ENCODE measurements around the gene SLC27A2. TPM values are rescaled to one million over a fixed set of nuclear protein-coding genes. Genes with fewer than 3 reads are reported as not detected.
A peak's percentile ranks its signal among the peaks of the same experiment; 100 is the strongest.

SLC27A2 gene
- total RNA-seq, 1 experiment from 2014 or later = 0.03 TPM

DNA sequence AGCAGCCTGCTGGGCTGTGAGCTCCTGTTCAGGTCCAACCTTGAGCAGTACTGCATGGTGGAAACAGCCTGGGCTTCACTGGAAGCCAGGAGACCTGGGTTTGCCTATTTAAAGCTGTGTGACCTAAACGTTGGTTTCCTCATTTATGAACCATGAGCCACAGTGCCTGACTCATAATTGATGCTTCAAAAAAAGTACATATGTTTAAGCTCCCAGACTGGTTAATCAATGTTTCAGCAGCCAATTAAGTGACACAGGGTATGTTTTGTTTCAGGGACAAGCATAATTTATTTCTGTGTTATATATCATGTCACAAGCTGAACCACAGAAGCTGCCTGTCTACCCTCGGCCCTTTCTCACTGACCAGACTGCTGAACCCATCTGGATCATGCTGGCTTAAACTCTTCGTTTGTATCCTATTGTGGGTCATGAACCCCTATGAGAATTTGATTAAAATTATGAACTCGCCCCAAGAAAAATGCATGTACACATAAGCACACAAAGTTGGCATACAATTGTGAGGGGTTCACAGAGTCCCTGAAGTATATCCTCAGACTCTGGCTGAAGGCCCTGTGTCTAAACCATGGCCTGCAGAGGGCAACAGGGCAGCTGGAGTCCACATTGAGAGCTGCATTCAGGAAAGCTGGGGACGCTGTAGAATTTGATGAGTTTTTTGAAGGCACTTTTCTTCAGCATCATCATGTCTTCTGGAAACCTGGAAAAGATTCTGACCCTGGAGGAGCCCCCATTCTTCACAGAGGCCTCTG, 59.9 kb downstream of the SLC27A2 start:
- no peaks in the 10 kb centered on the region for H3K9me3 ChIP-seq
- H3K4me3 ChIP-seq = no peak overlapping the region
- no peaks in the 10 kb centered on the region for H3K27me3 ChIP-seq
- peak; percentile 28 for DNase-seq
- H3K36me3 ChIP-seq = no peaks in the 10 kb centered on the region

DNA sequence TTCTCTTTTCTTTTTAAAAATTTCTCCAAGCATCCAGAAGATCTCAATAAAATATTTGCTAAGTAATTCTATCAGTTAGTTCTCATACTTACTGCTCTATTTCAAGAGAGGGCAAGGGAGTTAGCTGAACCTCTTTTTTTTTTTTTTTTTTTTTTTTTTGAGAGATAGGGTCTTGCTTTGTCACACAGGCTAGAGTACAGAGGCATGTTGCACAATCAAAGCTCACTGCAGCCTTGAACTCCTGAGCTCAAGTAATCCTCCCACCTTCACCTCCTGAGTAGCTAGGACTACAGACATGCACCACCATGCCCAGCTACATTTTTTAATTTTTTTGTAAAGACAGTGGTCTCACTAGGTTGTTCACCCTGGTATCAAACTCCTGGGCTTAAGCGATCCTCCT, 62.2 kb downstream of the SLC27A2 start:
- H3K27me3 ChIP-seq = no peaks in the 10 kb centered on the region
- H3K36me3 ChIP-seq = no peaks in the 10 kb centered on the region
- DNase-seq = no peak
- H3K4me3 ChIP-seq = no peak overlapping the region
- no peaks in the 10 kb centered on the region for H3K9me3 ChIP-seq

DNA sequence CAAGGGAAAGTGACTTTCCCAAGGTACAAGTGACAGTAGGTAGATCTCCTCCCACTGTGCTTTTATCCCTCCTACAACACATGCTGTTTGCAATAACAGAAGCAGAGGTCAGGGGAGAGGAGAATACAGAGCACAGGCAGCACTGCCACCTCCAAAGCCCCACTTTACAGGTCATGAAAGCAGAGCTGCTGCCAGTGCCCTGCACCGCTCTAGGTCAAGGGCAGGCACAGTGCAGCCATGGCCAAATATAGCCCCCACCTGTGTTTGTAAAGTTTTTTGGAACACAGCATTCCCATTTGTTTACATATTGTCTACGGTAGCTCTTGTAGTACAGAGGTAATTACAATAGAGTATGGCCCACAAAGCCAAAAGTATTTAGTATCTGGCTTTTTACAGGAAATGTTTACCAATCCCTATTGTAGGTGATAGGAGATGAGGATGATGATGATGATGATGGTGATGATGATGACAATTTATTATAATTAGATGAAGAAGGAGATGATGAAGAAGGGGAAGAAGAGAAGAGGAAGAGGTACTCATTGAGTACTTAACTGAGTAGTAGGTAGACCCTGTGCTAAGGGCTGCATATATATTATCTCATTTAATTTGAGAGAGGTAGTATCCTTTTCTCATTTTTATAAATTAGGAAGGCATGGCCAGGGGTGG, 63.1 kb downstream of the SLC27A2 start:
- DNase-seq = no peak

DNA sequence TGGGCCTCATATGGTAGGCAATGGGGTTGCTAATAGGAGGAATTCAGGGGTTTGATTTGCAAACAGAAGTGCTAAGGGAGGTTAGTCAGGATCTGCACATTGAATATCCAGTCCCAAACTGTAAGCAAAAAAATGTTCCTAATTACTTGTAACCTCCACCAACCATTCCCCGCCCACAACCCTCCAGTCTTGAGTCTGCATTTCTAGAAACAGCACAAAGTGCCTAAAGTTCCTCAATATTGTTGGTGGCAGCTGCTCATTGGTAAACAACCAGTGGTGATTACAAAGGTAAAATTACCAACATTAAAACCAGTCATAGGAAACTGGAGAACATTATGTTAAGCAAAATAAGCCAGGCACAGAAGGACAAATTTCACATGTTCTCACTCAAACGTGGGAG, 64.6 kb downstream of the SLC27A2 start:
- no peaks in the 10 kb centered on the region for H3K36me3 ChIP-seq
- H3K9me3 ChIP-seq = no peaks in the 10 kb centered on the region
- H3K4me3 ChIP-seq = no peak overlapping the region
- no peak for DNase-seq
- H3K27me3 ChIP-seq = no peaks in the 10 kb centered on the region

More for the DNA sequence above, 63.1 kb downstream of the SLC27A2 start:
- H3K9me3 ChIP-seq = no peaks in the 10 kb centered on the region
- no peak overlapping the region for H3K4me3 ChIP-seq
- no peaks in the 10 kb centered on the region for H3K27me3 ChIP-seq
- no peaks in the 10 kb centered on the region for H3K36me3 ChIP-seq

DNA sequence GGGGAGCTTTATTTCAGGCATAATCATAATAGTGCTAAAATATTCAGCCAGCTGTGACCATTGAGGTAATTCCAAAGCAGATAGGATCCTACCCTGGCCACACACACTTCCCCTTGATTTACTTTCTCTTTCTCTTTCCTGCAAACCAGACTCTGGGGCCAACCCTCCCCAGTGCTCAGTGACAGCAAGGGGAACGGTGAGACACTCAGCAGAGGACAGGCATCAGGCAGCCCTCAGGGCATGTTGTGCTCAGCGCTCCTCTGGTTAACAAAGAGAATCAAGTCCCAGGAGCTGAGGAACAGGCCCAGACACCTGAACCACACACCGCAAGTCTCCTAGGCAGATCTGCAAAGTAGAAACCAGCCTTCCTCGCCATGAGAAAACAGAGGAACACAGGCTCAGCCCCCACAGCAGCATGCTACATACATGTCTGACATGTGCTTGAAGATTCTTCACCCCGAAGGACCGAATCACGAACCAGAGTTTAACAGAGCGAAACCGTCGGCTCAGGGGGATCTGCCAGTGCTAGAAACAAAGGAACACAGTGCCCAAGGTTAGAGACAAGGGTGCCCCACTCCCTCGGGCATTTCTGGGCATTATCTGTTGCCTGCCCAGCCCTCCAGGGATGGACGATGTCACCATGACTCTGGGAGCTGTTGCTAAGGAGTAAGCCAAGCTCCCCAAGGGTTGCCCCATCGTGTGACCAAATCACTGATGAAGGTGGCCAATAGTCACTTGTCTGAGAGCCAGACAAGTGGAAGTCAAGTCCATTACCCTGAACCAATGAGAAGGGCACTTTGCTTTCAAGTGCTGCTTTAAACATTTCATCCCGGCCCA, 66.0 kb downstream of the SLC27A2 start:
- Histone ChIP-seq H3K9me3 (no peaks in the 10 kb centered on the region), H3K4me3 (no peak overlapping the region), H3K27me3 (no peaks in the 10 kb centered on the region), H3K36me3 (no peaks in the 10 kb centered on the region)
- DNase-seq = no peak

DNA sequence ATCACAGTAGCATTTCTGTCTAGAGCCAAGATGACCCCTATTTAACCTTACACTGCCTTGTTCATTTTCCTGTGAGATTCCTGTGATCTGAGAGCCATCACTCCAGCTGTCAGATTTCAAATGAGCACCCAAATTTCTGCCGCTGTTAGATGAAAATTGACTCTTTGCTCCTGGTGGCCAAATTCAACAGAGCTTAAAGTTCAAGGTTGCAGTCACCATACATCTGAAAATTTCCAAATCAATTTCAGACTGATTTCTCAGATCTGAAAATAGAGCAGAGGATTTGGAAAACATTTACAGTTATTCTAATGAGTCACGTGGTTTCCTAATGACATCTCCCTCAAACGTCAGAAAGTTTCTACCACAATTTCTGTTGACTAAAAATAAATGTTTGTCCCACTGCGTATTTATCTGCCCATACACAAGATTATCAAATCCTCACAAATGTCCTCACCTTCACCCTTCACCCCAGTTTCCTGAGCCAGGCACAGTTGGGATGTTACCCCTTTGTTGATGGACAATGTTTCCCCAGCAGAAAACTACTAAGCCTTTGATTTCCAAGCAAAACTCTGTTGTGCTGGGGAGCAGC, 67.1 kb downstream of the SLC27A2 start:
- no peaks in the 10 kb centered on the region for H3K9me3 ChIP-seq
- H3K4me3 ChIP-seq = no peak overlapping the region
- no peaks in the 10 kb centered on the region for H3K27me3 ChIP-seq
- no peak for DNase-seq
- H3K36me3 ChIP-seq = no peaks in the 10 kb centered on the region

DNA sequence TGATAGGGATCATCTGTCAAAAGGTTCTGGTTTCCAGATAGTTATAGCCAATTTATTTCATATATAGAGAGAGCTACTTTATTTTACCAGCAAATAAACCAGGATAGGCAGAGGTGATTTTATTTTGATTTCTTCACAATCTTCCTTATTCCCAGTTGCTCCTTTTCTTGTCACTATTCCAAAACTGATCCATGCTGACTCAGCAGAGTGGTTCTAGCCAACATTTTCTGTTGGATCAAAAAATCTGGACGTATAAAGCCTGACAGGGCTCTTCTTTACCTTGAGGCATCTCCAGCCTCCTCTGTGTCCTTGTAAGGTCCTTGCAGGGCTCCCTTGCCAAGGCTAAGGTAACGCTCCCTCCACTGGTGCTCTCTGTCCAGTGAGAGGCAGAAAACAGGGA, 67.7 kb downstream of the SLC27A2 start:
- Histone ChIP-seq H3K9me3 (no peaks in the 10 kb centered on the region), H3K4me3 (no peak overlapping the region), H3K36me3 (no peaks in the 10 kb centered on the region), H3K27me3 (no peaks in the 10 kb centered on the region)
- no peak for DNase-seq

DNA sequence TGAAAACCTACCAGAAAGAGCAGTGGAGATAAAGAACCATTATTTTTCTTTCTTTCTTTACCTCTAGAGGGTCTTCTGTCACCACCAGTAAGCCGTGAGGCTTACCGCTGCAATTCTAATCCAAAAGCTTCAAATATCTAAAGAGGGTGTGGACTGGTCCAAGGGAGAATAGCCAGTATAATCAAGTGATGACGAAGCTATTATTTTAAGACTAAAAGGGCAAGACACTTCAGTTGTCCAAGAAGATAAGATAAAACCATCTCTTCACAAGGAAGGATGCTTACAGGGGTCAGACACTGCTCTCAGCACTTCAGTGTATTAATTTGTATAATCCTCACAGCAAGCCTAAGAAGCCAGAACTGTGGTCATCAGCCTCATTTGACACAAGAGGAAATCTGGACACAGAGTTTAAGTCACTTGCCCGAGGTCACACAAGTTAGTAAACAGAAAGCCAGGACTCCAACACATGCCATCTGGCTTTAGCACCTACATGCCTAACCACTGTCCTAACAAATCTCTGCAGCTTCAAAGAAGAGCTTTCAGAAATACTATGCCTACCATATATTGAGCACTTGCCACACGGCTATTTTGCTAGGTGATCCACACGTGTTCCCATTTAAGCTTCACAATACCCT, 68.9 kb downstream of the SLC27A2 start:
- DNase-seq = no peak
- H3K4me3 ChIP-seq = no peak overlapping the region
- no peaks in the 10 kb centered on the region for H3K27me3 ChIP-seq
- H3K9me3 ChIP-seq = no peaks in the 10 kb centered on the region
- H3K36me3 ChIP-seq = no peaks in the 10 kb centered on the region

DNA sequence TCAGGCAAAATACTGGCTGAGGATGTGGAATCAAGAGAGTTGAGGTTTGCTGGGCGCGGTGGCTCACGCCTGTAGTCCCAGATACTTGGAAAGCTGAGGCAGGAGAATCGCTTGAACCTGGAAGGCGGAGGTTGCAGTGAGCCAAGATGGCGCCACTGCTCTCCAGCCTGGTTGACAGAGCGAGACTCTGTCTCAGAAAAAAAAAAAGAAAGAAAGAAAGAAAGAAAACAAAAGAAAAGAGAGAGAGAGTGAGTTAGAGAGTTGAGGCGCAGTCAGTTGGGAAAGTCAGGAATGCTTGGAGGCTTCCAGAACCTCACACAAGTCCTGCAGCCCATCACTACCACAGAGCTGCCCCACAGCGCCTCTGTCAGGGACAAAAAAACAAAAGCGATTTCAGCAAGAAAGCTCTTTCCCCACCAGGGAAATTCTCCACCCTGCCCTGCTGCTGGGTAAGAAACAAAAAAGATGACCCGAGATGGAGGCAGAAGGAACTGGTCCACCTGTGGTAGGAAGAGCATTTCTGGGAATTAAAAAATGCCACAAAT, 69.7 kb downstream of the SLC27A2 start:
- H3K9me3 ChIP-seq = peaks cover 2% of the 10 kb centered on the region; the same call in 1 of the 2 replicates

DNA sequence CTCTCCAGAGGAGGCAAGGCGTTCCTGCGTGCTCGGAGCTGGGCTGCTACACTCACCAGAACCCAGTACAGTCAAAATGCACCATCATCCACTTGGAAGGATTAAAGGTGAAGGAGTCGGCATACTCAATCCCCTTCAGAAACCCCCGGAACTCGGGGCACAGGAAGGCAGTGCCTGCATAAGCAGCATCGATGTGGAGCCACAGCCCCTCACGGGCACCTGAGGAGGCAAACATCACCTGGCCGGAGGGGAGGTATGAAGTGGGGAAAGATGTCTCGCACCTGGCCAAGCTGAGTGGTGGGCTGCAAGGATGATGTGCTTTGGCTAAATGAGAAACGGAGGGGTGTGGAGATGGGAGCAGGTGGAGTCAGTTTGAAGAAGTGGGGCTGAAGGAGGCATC, 70.6 kb downstream of the SLC27A2 start:
- H3K4me3 ChIP-seq = no peak overlapping the region
- no peak for DNase-seq
- no peaks in the 10 kb centered on the region for H3K27me3 ChIP-seq
- no peaks in the 10 kb centered on the region for H3K36me3 ChIP-seq
- H3K9me3 ChIP-seq = peaks cover 2% of the 10 kb centered on the region; the same call in 1 of the 2 replicates

More for the DNA sequence above, 69.7 kb downstream of the SLC27A2 start:
- H3K27me3 ChIP-seq = no peaks in the 10 kb centered on the region
- no peaks in the 10 kb centered on the region for H3K36me3 ChIP-seq
- no peak overlapping the region for H3K4me3 ChIP-seq
- no peak for DNase-seq

DNA sequence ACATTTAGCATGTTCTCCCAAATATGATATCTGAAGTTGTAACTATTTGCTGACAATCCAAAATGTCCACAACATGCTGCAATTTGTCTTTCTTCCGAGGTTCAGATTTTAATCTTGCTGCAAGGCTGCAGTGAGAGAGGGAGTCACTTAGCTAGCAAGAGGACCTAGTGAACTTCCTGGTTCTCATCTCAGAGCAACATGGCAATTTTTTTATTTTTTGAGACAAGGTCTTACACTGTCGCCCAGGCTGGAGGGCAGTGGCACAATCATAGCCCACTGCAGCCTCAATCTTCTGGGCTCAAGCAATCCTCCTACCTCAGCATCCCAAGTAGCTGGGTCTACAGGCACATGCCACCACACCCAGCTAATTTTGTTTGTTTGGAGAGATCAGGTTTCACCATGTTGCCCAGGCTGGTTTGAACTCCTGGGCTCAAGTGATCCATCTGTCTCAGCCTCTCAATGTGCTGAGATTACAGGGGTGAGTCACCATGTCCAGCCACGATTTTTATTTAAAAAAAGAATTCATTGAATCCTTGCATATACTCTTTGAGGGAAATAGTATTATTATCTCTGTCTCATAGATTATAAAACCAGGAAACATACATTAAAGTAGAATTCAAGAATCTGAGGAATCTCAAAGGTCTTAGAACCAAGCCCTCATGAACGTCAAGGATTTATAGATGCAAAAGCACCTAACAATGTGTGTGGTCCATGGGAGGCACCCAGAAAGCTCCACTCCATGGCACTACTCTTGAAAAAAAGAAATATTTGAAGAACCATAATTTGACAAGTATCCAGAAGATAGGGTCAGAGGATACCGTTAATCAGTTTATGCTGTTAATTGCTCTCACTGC, 74.4 kb downstream of the SLC27A2 start:
- H3K4me3 ChIP-seq = no peak overlapping the region
- H3K36me3 ChIP-seq = no peaks in the 10 kb centered on the region
- peak; percentile 83 for DNase-seq
- H3K27me3 ChIP-seq = no peaks in the 10 kb centered on the region
- H3K9me3 ChIP-seq = peaks cover 2% of the 10 kb centered on the region; the same call in 1 of the 2 replicates

DNA sequence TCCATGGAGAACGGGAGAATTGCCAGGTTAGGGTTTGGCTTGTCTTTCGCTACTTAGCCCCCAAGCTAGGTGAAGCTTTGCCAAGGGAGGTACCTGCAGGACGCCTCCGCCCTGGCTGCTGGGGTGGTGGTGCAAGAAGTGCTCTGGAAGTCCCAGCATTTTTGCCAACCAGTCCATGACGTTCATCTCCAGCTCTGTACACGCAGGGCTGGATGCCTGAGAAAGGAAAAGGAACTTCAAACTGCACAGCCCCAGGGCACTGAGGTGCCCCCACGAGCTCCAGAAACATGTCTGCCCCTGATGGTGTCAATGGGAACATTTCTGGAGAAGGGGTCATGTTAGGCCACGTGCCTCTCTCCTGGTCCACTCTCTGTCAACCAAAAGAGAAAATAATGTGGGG, 75.3 kb downstream of the SLC27A2 start:
- H3K9me3 ChIP-seq = peaks cover 2% of the 10 kb centered on the region; the same call in 1 of the 2 replicates
- H3K27me3 ChIP-seq = no peaks in the 10 kb centered on the region
- no peaks in the 10 kb centered on the region for H3K36me3 ChIP-seq
- no peak for DNase-seq
- H3K4me3 ChIP-seq = no peak overlapping the region

DNA sequence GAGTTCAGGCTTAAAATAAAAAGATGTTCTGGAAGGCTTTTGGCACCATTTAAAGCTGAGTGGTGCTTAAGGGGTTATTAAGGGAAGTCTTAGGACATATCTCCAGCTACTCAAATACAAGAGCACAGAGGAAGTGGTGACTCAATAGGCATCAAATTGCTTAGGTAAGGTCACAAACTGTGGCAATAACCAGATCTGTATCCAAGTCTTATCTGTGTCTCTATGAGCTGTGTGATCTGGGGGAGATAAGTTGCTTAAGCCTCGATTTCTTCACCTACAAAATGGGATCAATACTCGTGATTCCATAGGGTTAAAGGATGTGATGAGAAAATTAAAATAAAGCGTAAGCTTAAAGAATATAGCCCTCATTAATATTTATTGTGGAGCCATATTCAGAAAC, 75.9 kb downstream of the SLC27A2 start:
- DNase-seq = no peak
- Histone ChIP-seq H3K9me3 (peaks cover 2% of the 10 kb centered on the region; the same call in 1 of the 2 replicates), H3K4me3 (no peak overlapping the region), H3K36me3 (no peaks in the 10 kb centered on the region), H3K27me3 (no peaks in the 10 kb centered on the region)

DNA sequence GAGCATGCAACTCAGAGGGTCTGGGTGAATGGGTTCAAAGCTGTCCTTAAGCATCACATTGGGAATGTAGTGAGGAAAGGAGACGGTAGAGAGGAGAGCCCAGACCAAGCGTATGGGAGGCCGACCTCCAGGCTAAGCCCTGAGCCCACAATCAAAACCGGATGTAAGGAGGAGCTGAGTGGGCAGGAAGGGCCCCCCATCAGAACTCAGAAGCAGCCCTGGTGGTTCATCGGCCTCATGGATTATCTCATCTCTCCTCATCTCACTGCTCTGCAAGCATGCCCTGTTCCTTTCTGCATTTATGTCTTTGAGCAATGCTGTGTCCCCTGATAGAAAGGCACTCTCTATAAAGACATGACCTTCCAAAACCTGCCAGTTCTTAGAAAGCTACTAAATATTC, 77.3 kb downstream of the SLC27A2 start:
- DNase-seq = no peak
- Histone ChIP-seq H3K27me3 (no peaks in the 10 kb centered on the region), H3K9me3 (peaks cover 2% of the 10 kb centered on the region; the same call in 1 of the 2 replicates), H3K4me3 (no peak overlapping the region), H3K36me3 (no peaks in the 10 kb centered on the region)

DNA sequence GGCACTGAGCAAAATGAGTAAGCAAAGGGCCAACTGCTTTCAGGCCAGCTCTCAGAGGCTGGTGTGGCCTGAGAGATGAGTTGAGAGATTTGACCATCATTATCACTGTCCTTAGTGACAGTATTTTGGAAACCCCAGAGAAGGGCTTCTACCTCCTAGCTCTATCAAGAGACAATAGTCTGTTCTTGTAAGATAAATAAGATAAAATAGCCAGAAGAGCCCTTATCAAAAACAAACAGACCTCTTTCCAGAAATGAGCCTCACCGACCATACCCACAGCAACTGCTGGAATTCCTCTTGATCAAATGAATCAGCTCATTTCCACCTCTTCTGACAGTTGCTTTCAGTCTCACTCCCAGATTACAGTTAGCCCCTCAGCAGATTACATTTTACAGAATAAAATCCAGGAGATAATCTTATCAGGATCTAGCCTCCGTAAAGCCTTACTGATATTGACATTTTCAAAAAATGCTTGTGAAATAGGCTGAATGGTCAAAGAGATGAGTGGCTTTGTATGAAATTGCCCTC, 79.0 kb downstream of the SLC27A2 start:
- no peak for DNase-seq
- peaks cover under 1% of the 10 kb centered on the region; the same call in 1 of the 2 replicates for H3K9me3 ChIP-seq
- H3K27me3 ChIP-seq = no peaks in the 10 kb centered on the region
- H3K4me3 ChIP-seq = no peak overlapping the region
- no peaks in the 10 kb centered on the region for H3K36me3 ChIP-seq

All from MG63 (cell line).